Chondrocyte (in vitro differentiated cells): ENCODE data around the gene ERAP2. TPM values are rescaled to one million over a fixed set of nuclear protein-coding genes. Genes with fewer than 3 reads are reported as not detected.

Experiments used
- DNase-seq: peaks from one replicate; pipeline ENCODE4 v3.0.0; 2021; ENCODE audit warnings: mixed read lengths, low spot score
- H3K27ac Mint-ChIP-seq: one replicate; pipeline ENCODE4 v1.8.0; 2021; ENCODE audit warnings: mild to moderate bottlenecking, moderate library complexity, mixed read lengths; ENCODE audit not compliant: unreplicated experiment
- H3K27me3 Mint-ChIP-seq: 2 replicates; pipeline ENCODE4 v1.8.0; 2021; ENCODE audit warnings: low read depth, mixed read lengths
- H3K36me3 Mint-ChIP-seq: 2 replicates; pipeline ENCODE4 v1.8.0; 2021; ENCODE audit warnings: low read depth, mixed read lengths
- H3K4me1 Mint-ChIP-seq: 2 replicates; pipeline ENCODE4 v1.8.0; 2021; ENCODE audit warnings: low read depth, mild to moderate bottlenecking, mixed read lengths
- H3K4me3 Mint-ChIP-seq: one replicate; pipeline ENCODE4 v1.8.0; 2021; ENCODE audit warnings: mild to moderate bottlenecking, moderate library complexity, mixed read lengths; ENCODE audit not compliant: unreplicated experiment
- H3K9me3 Mint-ChIP-seq: 2 replicates; pipeline ENCODE4 v1.8.0; 2021; ENCODE audit warnings: low read depth, mixed read lengths
- CTCF ChIP-seq: fragments of 200-600 bp; sonication (generic); IDR thresholded peaks from 2 replicates; pipeline ENCODE4 v1.5.0; 2021; ENCODE audit warnings: antibody characterized with exemption, mild to moderate bottlenecking, moderate library complexity
- long read RNA-seq: library from polyadenylated mRNA; stranded (forward); transcript quantifications from one replicate; pipeline ENCODE4 v2.0.0, GENCODE V29; 2021
- total RNA-seq: library from RNA; stranded (reverse); gene quantifications from 3 replicates; pipeline ENCODE4 v1.2.1, GENCODE V29; 2021

Gene ERAP2
- 1.2 to 2.7 TPM (median 2.2 TPM) in 3 replicates for total RNA-seq
- long read RNA-seq: 0 reads

- Mint-ChIP-seq H3K27me3 (no peaks in the 10 kb centered on the region), H3K27ac (peak within 1 kb of the TSS; percentile 82), H3K4me1 (peaks cover 23% of the 10 kb centered on the region), H3K4me3 (peak within 1 kb of the TSS; percentile 74), H3K36me3 (peaks cover 7% of the 10 kb centered on the region), H3K9me3 (no peaks in the 10 kb centered on the region)
- TF ChIP-seq CTCF: no peak
- no peak for DNase-seq
Observed at GRCh38 chr5:96876292-96876850, at the start of gene ERAP2. Gene ERAP2, plus strand, starts transcription at chr5:96876500. Its CDS starts 3,186 bp downstream, at chr5:96879686.

GRCh38 chr5:96829297-96829696 lies 47.0 kb upstream of the ERAP2 start:
- TF ChIP-seq CTCF: no peak
- H3K9me3 Mint-ChIP-seq: no peaks in the 10 kb centered on the region
- H3K4me1 Mint-ChIP-seq: peaks cover 5% of the 10 kb centered on the region
- no peak for DNase-seq
- no peaks in the 10 kb centered on the region for H3K36me3 Mint-ChIP-seq
- no peaks in the 10 kb centered on the region for H3K27me3 Mint-ChIP-seq
- H3K27ac Mint-ChIP-seq: no peak overlapping the region
- H3K4me3 Mint-ChIP-seq: no peak overlapping the region

- no peak for TF ChIP-seq CTCF
- DNase-seq: no peak
Observed at GRCh38 chr5:96834016-96834415, 42.3 kb upstream of the ERAP2 start.

GRCh38 chr5:96835791-96836191 lies 40.5 kb upstream of the ERAP2 start:
- H3K27me3 Mint-ChIP-seq: no peaks in the 10 kb centered on the region
- H3K36me3 Mint-ChIP-seq: no peaks in the 10 kb centered on the region
- H3K4me3 Mint-ChIP-seq: no peak overlapping the region
- no peak for DNase-seq
- TF ChIP-seq CTCF: no peak
- no peaks in the 10 kb centered on the region for H3K4me1 Mint-ChIP-seq
- H3K9me3 Mint-ChIP-seq: no peaks in the 10 kb centered on the region
- no peak overlapping the region for H3K27ac Mint-ChIP-seq

More at GRCh38 chr5:96834016-96834415, 42.3 kb upstream of the ERAP2 start:
- Mint-ChIP-seq H3K4me1 (peaks cover 3% of the 10 kb centered on the region), H3K27me3 (no peaks in the 10 kb centered on the region), H3K9me3 (no peaks in the 10 kb centered on the region), H3K36me3 (no peaks in the 10 kb centered on the region), H3K27ac (no peak overlapping the region), H3K4me3 (no peak overlapping the region)

GRCh38 chr5:96836817-96837216 lies 39.5 kb upstream of the ERAP2 start:
- no peak for DNase-seq
- Mint-ChIP-seq H3K4me1 (peaks cover 4% of the 10 kb centered on the region), H3K36me3 (no peaks in the 10 kb centered on the region), H3K27ac (no peak overlapping the region), H3K27me3 (no peaks in the 10 kb centered on the region), H3K4me3 (no peak overlapping the region), H3K9me3 (no peaks in the 10 kb centered on the region)
- no peak for TF ChIP-seq CTCF
